HG03342 (cell line): ENCODE data around the gene SHISA6.

Experiments used
- ATAC-seq: cut with Tn5 transposase; IDR thresholded peaks from one replicate; pipeline ENCODE4 v1.9.1; 2021; ENCODE audit warnings: mild to moderate bottlenecking, moderate library complexity; ENCODE audit not compliant: unreplicated experiment

Gene SHISA6

DNA sequence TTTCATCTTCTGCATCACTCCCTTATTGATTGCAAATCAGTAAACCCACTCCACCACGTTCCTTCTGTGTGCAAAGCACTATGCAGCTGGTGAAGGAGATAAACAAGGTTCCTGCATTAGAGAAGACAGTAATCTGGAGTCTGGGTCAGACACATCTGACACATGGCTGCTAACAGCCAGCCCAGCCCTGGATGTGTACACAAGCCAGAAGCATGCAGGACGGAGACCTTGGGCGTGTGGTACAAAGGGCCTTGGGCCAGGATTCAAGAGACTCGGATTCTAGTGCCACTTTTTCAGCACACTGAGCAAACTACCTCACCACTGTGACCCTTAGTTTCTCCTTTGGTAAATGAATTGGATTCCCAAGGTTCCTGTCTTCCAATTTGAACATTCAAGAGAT lies 270.7 kb downstream of the SHISA6 start:
- ATAC-seq: no peak

DNA sequence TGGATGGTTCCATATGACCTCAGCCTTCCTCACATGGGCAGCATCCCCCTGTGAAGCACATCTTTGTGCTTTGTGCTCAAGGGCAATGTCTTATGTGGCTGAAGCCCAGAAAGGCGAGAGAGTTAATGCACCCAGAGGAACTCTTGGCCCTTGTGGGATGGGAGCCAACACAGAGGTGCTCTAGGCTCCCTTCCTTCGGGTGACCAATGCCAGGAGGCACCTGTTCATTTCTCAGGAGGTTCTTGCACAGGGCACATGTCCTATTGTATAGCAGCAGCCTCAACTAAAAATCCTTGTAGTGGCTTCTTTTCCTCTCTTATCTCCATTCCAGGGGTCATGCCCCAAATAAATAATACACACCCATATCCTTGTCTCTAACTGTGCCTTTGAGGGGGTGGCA lies 273.6 kb downstream of the SHISA6 start:
- no peak for ATAC-seq

DNA sequence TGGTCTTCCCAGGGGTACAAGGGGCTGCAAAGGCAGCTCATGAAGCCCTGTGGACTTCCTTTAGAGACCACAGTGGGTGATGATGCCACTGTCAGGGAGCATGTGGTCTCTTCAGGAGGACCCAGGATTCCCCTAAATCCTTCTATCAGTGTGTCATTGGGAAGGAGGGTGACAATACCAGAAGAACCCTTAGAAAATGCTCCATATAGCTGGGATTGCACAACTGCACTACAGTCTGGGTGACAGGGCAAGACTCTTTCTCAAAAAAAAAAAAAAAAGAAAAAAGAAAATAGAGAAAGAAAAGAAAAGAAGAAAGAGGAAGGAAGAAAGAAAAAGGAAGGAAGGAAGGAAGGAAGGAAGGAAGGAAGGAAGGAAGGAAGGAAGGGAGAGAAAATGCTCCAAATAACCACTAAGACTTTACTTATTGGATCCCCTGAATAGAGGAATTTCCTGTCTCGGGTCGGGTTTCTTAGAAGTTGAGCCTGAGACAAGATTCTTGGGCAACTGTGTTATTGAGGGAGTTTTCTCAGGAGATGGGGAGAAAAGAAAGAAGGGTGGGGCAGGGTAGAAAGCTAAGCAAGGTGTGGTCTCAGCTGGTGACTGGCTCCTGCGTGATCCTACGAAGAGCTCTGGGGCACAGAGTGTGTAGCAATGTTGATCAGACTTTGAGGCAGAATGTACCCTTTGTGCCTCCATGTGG lies 274.1 kb downstream of the SHISA6 start:
- ATAC-seq: no peak

DNA sequence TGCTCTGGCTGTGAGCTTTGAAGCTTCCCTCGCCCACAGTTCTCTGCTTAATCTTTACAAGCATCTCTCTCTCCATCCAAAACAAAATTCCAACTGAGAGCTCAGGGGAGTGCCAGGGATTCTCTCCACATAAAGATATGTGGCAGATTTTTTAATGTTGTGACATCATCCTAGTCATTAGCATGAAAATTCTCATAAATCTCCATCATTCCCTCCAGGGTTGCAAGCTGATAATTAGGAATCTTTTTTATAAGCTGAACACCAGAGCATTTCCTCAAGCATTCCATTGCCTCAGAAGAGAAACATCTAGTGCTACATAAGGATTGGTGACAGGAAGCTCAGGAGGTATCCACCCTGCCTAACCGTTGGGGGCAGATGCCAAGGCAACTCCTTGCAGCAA lies 274.9 kb downstream of the SHISA6 start:
- no peak for ATAC-seq

DNA sequence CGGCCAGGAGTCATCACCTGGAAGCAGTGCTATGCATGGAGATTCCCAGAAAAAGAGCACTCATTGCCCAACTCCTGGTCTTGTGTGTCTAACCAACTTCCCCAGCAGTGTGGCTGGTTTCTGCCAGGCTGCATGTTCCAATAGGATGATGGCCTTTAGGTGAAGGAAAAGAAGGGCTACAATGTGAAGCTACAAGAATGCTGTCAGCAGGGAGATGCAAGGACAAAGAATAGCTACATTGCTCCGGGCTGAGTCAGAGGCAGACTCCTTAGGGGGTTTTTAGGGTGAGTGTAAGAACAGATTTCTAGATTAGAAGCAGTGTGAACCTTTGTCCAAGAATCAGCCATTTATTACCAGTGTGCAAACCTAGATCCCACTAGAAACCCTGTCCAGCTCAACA lies 294.2 kb downstream of the SHISA6 start:
- no peak for ATAC-seq

DNA sequence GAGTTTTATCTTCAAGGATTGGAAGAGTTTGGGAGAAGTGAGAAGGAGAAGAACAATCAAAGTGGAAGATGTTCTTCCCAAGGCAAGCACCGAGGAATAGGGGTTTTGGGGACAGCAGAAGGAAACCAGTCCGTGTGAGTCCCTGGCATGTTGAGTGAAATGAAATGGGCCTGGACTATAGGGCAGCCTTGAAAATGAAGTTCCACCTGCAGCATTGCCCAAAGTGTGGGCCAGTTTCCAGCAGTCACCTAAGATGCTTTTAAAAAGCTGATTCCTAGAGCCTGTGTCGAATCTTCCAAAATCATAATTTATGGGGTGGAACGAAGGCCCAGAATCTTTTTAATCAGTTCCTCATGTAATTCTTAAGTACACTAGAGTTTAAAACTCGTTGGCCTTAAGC lies 297.4 kb downstream of the SHISA6 start:
- no peak for ATAC-seq

DNA sequence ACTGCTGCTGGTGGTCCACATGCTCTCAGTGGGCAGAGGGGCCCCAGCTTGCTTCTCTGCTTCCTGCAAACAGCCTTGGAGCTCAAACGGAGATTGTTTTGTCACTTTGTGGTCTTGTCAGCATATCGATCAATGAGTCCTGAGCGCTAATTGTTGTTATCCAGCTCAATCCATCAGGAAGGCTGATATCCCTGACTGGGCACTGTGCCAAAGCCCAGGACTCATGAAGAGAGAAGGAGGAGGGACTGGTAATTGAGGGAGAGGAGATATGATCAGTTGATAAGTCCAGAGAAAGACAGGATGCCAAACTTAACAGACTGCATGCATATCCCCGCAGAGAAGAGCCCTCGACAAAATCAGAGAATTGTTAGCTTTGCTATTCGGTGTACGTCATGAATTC lies 298.6 kb downstream of the SHISA6 start:
- ATAC-seq: no peak

DNA sequence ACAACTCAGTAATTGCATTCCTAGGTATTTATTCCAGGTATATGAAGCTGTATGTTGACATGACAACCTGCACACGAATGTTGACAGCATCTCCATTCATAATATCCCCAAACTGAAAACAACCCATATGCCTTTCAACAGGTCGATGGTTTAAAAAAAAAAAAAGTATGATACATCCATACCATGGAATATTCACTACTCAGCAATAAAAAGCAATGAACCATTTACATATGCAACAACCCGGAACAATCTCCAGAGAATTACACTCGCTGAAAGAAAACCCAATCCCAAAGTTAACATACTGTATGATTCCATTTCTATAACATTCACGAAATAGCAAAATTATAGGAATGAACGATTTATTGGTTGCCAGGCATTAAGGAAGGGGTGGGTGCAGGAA lies 304.0 kb downstream of the SHISA6 start:
- no peak for ATAC-seq

DNA sequence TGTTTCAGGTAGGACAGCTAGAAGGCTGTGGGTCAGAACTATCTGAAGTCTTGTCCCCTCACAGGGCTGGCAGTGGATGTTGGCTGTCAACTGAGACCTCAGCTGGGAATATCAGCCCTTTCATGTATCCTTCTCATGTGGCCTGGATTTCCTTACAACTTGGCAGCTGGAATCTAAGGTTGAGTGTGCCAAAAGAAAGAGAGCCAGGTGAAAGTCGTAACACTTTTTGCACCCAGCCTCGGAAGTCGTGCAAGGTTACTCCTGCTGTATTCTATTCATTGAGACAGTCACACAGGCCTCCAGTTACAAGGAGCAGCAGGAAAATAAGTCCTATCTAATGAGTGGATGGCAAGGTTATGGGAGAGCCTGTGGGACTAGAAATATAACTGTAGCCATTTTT lies 304.7 kb downstream of the SHISA6 start:
- no peak for ATAC-seq

DNA sequence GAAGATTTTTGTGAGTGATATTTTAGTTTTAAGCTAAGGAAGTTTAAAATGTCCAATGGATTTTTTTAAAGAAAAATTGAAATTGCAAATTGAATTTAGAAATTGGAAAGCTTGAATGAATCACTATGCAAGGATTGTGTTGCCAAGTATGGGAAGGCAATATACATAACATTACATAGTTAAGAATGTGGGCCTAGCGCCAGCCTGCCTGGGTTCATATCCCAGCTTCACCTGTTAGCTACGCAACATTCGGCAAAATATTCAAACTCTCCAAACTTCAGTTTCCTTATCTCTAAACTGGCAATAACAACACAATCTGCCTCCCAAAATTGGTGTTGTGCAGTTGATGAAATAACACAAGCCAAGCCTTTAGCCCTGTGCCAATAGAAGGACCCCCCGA lies 306.8 kb downstream of the SHISA6 start:
- ATAC-seq: no peak

DNA sequence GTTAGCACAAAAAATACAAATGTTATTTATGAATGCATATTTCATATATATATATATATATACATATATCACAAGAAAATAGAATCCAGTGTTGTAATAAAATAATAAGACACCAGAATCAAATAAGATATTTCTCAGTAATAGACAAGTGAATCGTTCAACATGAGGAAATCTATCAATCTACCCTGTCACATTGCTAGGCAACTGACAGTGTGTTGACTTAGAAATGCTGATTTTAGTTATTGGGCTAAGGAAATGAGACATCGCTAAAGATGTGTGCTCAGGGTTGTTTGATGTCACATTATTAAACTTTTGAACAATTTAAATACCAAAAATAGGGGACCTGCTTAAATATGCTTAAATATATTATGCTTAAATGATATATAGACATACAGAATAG lies 307.4 kb downstream of the SHISA6 start:
- no peak for ATAC-seq

DNA sequence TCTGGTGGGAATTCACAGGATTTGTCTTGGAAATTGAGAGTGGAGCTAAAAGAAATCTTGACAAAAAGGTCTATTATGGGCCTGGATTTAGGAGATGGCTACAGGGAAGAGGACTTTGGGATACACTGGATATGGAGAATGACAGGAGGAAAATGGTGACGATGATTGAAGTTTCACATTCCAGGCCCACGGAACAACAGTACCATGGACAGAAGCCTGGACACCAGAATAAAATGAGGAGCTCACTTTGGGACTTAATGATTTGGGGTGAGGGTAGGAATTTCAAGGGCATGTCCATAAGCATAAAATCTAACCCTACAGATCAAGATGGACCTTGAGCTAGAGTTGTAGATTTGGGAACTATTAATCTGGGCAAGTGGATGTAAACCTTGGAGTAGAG lies 309.4 kb downstream of the SHISA6 start:
- ATAC-seq: no peak

DNA sequence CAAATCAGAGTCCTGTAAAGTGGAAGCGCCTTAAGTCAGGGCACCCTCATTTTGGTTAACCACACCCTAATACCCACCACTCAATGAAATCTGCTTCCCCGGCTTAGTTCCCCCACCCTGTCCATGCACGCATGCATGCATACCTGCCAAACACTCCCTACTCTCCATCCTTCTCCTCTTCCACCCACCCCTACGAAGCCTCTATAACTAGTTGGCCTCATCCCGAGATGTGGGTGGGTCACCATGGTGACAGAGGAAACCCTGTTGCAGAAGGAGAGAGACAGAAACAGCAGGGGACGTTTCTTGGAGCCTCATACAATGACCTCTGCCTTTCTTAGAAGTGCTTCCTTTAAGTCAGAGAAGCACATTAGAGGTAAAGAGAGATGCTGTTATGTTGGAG lies 310.4 kb downstream of the SHISA6 start:
- ATAC-seq: no peak

DNA sequence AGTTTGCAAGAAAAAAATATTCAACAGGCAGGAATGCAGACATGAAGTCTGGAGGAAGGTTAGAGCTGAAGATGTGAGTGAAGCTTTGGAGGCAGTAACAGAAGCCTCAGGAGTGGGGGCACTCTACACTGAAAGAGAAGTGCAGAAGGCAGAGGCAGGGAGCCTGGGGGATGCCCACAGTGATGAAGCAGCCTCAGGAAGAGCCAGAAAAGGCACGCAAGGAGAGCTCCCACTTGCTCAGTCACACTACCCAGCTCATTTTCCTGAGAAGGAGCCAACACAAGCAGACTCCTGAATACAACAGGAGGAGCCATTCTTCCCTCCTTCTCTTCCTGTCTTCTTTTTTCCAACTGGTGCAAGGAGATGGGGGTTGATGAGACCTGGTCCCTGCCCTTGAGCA lies 312.1 kb downstream of the SHISA6 start:
- no peak for ATAC-seq

DNA sequence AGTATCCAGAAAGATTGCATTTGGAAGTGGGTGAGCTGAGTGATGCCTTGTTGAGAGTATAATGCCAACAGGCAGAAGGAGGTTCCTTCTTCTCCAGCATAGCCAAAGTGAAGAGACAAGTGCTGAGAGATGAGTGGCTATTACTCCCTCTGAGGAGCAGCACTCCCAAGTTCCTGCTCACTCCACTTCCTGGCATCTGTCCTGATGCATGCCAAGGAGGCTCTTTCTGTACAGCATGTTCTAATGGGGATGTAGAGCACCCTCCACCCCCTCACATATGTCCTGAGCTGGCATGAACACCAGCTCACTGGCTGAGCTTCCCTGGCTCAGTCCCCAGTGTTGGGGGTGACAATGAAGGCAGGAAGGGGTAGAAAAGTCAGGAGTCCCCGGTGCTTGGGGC lies 313.0 kb downstream of the SHISA6 start:
- ATAC-seq: no peak

DNA sequence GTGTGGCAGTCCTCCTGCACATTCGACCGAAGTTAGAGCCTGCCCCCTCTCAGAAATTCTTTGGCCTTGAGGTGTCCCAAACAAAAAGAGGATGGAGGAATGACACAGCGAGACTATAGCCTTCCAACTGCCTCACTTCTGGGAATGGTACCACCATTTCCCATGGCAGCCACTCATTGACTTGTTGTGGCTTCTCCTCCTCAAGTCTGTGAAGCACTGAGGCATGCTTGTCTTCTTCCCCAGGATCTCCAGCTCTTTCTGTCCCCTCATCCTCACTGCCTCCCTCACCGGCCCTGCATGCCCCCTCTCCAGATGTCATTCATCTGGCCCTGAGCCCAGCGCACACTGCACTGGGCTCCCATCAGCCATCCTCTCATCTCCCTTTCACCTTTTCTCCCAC lies 313.5 kb downstream of the SHISA6 start:
- ATAC-seq: no peak

DNA sequence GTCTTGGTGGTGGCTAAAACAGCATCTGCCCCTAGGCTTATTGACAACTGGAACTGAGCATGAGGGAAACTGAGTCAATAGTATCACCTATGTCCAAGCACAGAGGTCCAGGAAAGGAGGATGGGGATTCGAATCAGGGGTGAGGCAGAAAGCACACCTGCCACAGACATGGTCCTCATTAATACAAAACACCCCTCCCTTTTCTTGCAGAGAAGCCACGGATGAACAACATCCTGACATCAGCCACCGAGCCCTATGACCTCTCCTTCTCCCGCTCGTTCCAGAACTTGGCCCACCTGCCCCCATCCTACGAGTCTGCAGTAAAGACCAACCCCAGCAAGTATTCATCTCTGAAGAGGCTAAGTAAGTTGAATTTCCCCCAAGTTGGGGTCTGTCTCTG lies 314.5 kb downstream of the SHISA6 start:
- ATAC-seq: no peak

DNA sequence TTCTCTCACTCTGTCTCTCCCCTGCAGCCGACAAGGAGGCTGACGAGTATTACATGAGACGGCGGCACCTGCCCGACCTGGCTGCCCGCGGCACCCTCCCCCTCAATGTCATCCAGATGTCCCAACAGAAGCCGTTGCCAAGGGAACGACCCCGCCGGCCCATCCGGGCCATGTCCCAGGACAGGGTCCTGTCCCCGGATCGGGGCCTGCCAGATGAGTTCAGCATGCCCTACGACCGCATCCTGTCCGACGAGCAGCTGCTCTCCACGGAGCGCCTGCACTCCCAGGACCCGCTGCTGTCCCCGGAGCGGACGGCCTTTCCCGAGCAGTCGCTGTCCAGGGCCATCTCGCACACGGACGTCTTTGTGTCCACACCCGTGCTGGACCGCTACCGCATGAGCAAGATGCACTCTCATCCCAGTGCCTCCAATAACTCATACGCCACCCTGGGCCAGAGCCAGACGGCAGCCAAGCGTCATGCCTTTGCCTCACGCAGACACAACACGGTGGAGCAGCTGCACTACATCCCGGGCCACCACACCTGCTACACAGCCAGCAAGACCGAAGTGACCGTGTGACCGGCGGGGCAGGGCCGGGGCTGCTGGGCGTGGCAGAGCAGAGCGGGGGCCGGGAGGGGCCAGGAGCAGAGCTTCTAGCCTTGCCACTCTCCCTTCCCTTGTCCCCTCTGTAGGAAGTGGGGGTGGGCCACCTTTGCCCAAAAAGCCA lies 316.9 kb downstream of the SHISA6 start:
- no peak for ATAC-seq

DNA sequence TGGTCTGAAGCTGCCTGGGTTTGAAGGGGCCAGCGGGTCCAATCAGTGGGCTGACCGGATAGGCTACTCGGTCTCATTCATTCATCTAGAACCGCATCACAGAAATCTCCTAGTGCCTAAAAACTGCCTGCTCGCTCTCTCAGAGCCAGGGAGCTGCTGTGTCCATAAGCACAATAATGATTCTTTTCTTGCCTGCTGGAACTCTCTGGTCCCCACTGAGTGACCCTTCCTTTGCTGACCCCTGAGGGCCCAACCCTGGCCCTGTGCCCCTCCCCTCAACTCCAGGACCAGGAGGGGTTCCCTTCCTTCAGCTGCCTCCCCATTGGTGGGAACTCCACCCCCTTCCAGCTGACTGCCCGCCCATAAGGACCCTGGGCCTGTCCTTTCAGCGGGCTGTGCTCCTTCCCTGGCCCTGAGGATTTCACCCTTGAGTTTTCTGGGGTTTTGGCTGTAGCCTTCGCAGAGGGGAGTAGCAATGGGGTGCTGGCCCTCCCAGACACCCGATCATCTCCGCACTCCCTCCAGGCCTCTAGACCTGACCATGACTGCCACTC lies 317.7 kb downstream of the SHISA6 start:
- ATAC-seq: no peak

DNA sequence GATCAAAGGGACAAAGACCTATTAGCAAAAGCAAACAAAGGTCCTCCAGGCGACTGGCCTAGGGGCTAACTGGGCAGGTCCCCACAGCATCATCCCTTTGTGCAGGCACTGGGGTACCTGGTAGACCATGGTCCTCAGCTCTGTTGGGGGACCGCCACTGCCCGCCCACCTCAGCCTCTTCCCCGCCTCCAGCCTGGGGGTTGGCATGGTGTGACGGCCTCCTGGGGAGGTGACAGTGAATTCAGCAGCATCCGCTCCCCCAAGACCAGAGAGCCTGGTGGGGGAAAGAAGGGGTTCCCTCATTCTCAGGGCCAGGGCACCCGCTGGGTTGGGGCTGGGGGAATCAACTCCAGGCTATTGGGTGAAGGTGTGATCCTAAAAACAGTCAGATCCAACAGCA lies 318.6 kb downstream of the SHISA6 start:
- no peak for ATAC-seq

DNA sequence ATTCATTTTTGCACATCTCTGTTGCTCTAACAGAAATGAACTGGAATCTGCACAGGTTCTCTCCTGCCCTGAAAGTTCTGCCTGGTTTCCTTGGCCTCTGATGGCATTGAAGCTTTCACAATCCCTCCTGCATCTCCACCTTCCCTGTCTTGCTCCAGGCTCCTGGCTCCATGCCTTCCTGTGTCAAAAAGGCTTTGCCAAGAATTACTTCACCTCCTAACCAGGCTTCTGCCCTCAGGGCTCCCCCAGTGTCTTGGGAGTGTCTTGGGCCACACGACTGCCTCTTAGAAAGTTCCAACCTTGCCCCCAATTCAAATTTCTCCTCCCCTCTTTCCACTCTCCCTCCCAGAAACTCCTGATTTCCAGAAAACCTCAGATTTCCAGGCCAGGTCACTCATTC lies 320.3 kb downstream of the SHISA6 start:
- no peak for ATAC-seq

DNA sequence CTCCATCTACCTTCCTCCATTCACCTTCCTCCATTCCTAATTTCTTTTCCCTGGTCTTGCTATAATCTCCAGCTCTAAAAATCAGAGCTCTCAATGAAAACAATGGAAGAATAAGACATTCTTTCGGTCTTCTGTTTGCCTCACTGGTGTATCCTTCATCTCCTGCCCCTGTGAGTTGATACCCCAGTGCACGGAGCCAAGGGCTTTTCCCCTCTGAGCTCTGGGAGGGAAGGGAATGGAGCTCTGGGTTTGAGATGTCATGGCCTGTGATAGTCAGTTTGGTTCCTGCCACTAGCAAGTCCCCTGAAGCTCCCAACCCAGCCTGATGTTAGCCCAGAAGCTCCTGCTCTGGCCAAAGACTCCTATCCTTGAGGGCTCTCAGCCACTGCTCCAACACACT lies 320.7 kb downstream of the SHISA6 start:
- ATAC-seq: no peak
